Mammary epithelial cell (primary cell): ENCODE measurements around the gene ECEL1.

Experiments
- CTCF ChIP-seq, 2 donors: IDR thresholded peaks in 1 of 2; conservative IDR thresholded peaks in 1 of 2; 2 replicates each; pipeline ENCODE4 v1.5.1; 2011 to 2012; ENCODE audit warnings: inconsistent platforms in 2 of 2, low read length in 2 of 2, mild to moderate bottlenecking in 2 of 2, control low read depth in 1 of 2, low read depth in 1 of 2; ENCODE audit not compliant: insufficient read depth in 1 of 2; ENCODE audit errors: extremely low read depth in 1 of 2
- EZH2 ChIP-seq: IDR thresholded peaks from 2 replicates; pipeline ENCODE4 v1.6.1; 2012; ENCODE audit warnings: low read length, inconsistent platforms, borderline replicate concordance

DNA sequence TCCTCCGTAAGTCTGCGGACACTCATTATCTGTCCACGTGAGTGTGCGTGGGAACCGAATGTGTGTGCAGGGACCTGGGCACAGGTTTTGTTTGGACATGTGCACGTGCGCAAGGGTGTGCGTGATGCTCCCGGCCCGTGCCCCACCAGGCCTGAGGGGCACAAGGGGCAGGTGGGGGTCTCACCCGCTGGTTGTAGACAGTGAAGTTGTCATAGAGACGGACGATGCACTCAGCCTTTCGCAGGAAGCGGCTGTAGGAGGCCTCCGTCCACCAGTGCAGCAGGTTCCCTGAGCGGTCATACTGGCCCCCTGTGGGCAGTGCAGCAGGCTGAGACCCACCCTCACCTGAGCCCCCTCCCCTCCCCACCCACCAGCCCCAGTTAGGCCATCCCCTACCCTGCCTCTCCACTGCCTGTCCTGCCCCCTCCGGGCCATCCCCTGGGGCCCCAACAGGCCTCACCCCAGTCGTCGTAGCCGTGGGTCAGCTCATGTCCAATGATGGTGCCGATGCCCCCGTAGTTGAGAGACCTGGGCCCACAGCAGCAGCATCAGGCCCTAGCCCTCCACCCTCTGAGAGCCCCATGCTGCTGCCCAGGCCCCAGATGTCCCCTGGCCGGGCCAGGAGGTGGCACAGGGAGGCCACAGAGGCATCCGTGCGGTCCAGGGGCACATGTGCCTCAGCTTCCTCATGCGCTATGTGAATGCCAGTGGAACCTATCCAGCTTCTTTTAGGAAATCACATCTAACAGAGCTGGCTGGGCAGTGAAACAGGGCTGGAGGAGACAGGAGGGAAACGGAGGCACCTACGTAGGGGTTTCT lies 6.1 kb downstream of the ECEL1 start:
- no peak for TF ChIP-seq CTCF (conservative IDR thresholded peaks at IDR 0.05 in 1 of 2, IDR thresholded peaks at IDR 0.05 in 1 of 2; ENCODE audit: extremely low read depth in 1 of 2, insufficient read depth in 1 of 2, low read depth in 1 of 2, low read length in 2 of 2)
- TF ChIP-seq EZH2, result no peak
